ENCODE results near the gene HSPA1B.
A peak's percentile ranks its signal among the peaks of the same experiment; 100 is the strongest.
"Not testable (repeated sequence)": the region's sequence is repeated elsewhere in the genome, so short reads cannot be mapped to it uniquely, and the experiment has no call there.

HSPA1B gene

DNA sequence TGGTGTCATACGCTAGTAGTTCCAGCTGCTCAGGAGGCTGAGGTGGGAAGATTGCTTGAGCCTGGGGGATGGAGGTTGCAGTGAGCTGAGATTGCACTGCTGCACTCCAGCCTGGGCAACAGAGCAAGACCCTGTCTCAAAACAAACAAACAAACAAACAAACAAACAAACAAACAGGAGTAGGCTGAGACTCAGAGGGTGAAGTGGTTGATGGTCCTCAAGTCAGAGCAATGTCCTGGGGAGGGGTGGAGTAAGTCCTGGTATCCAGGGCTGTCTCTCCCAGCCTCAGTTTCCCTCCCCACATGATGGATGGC, 41.1 kb downstream of the HSPA1B start:
- not testable (repeated sequence) for H3K36me3 ChIP-seq (ENCODE audit: insufficient read depth, low read length); H3K9ac ChIP-seq (ENCODE audit: low read depth, low read length); H3K9me3 ChIP-seq (ENCODE audit: control insufficient read depth, insufficient read depth, low read length); H3K4me1 ChIP-seq (ENCODE audit: insufficient read depth, low read length)

DNA sequence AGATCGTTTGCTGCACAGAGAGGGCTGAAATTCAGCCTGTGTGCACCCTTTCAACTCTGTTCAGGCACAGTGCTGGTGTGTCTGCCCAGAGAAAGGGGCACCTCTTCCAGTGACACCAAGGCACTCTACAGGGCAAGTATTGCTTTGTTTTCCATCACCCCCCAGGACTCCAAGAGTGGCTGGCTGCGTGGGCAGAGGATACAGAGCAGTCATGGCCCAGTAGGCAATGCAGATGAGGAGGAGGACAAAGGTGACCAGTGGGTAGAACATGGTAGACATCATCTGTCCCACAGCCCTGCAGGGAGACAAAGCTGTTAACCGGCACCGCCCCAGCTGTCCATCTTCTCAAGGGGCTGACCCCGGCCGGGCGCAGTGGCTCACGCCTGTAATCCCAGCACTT, 41.8 kb downstream of the HSPA1B start:
- Histone ChIP-seq H3K36me3 (ENCODE audit: insufficient read depth, low read length) (no peaks in the 10 kb centered on the region), H3K4me1 (ENCODE audit: insufficient read depth, low read length) (peaks cover 10% of the 10 kb centered on the region; the same call in 1 of the 2 replicates), H3K9ac (ENCODE audit: low read depth, low read length) (no peak overlapping the region), H3K9me3 (ENCODE audit: control insufficient read depth, insufficient read depth, low read length) (no peaks in the 10 kb centered on the region)

DNA sequence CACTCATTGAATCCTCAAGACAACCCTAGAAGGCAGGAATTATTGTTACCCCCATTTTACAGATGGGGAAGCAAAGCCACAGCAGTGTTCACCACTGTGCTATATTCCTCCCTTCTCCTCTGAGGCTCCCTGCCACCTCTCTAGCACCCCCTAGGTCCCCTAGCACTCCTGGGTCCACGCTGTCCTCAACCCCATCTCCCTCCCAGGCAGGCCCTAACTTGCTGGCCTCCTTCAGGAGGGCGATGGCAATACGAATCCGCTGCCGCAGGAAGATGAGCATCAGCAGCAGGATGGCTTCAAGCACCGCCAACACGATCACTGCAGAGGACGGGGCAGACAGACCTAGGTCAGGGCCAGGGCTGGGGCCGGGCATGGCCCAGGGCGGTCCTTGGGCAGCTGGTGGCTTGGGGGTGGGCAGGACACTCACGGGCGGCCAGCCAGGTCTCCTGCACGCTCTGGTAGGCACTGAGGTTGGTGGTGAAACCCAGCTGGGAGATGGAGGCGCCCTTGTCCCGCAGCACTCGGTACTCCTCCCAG, 42.9 kb downstream of the HSPA1B start:
- H3K36me3 ChIP-seq (ENCODE audit: insufficient read depth, low read length) = no peaks in the 10 kb centered on the region
- H3K9ac ChIP-seq (ENCODE audit: low read depth, low read length) = no peak overlapping the region
- H3K4me1 ChIP-seq (ENCODE audit: insufficient read depth, low read length) = peaks cover 10% of the 10 kb centered on the region; the same call in 1 of the 2 replicates
- H3K9me3 ChIP-seq (ENCODE audit: control insufficient read depth, insufficient read depth, low read length) = no peaks in the 10 kb centered on the region

DNA sequence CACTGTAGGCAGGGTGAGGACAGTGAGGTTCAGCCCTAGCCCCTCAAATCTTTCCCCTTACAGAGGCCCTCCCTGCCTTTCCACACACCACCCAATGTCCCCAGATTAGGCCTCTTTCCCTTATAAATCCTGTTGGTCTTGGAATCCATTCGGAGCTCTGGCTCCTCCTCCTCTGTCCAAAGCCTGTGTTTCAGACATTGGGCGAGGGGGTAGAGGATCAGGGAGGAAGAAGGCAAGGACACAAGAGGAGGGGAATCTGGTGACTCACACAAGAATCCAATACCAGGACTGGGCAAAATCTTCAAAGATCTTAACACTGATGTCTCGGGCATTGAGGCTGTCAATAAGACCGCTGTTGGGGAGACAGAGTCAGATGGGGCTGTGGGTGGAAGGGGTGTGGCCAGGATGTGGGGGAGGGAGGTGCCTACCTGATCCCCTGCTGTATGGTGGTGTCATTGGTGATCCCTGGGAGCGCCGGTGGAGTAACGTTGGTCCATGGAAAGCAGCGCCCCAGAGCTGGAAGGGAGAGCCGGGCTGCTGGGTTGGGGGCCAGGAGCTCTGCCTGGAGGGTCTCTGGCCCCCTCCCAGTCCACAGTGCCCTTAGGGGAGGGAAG, 43.6 kb downstream of the HSPA1B start:
- no peak overlapping the region; the same call in 1 of the 2 replicates for H3K9ac ChIP-seq (ENCODE audit: low read depth, low read length)
- H3K4me1 ChIP-seq (ENCODE audit: insufficient read depth, low read length) = peaks cover 10% of the 10 kb centered on the region; the same call in 1 of the 2 replicates
- no peaks in the 10 kb centered on the region for H3K9me3 ChIP-seq (ENCODE audit: control insufficient read depth, insufficient read depth, low read length)
- no peaks in the 10 kb centered on the region for H3K36me3 ChIP-seq (ENCODE audit: insufficient read depth, low read length)

DNA sequence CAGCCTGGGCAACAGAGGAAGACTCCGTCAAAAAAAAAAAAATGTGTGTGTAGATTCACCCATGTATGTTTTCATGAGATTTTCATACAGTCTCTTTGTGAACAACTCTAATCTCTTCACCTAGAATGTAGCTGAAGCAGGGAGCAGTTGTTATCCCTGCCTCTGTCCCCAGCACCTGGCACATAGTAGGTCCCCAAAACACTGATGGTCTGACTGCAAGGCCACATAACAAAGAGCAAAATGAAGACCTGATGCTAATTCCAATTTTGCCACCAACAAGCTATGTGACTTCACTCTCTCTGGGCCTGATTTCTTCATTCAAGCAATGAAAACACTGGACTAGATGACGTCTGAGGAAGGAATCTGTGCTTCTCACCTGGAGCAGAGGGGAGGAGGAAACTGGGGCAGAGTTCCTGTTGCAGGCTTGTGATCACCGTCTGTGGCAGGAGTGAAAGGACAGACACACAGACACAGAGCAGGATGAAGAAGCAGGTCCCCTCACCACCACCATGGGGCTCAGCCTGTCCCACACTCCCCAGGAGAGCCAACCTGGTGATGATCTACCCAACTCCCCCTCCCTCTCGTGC, 46.6 kb downstream of the HSPA1B start:
- no peak overlapping the region for H3K9ac ChIP-seq (ENCODE audit: low read depth, low read length)
- H3K36me3 ChIP-seq (ENCODE audit: insufficient read depth, low read length) = no peaks in the 10 kb centered on the region
- H3K9me3 ChIP-seq (ENCODE audit: control insufficient read depth, insufficient read depth, low read length) = no peaks in the 10 kb centered on the region
- H3K4me1 ChIP-seq (ENCODE audit: insufficient read depth, low read length) = peaks cover 10% of the 10 kb centered on the region; the same call in 1 of the 2 replicates

DNA sequence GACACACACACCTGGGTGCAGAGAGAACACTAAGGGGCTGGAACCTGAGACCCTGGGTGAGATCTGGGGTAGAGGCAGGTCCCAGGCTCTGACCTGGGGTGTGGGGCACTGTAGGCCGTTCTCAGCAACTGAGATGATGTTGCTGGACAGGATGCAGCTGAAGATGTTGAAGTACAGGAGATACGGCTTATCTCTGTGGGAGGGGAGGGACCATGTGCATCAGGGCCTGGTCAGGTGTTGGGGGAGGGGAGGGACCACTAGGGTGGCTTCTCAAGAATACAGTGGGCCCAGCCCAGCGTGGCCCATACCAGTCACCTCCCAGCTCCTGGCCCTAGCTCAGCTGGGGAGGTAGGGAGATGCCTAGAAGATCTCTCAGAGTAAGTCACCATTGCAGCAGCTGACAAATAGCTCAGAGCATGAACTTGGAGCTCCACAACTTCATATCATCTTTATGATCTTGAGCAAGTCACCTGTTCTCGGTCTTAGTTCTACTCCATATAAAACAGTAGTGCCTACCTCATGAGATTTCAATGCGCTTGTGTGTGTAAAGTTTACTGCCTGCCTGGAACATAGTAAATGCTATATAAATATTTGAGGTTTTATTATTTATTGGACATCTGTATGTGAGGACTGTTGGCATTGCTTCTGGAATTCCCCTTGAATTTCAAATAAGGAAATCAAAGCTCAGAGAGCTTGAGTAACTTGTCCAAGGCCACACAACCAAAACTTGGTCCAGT, 47.5 kb downstream of the HSPA1B start:
- H3K4me1 ChIP-seq (ENCODE audit: insufficient read depth, low read length) = peaks cover 10% of the 10 kb centered on the region; the same call in 1 of the 2 replicates
- H3K36me3 ChIP-seq (ENCODE audit: insufficient read depth, low read length) = no peaks in the 10 kb centered on the region
- H3K9me3 ChIP-seq (ENCODE audit: control insufficient read depth, insufficient read depth, low read length) = no peaks in the 10 kb centered on the region
- H3K9ac ChIP-seq (ENCODE audit: low read depth, low read length) = no peak overlapping the region

DNA sequence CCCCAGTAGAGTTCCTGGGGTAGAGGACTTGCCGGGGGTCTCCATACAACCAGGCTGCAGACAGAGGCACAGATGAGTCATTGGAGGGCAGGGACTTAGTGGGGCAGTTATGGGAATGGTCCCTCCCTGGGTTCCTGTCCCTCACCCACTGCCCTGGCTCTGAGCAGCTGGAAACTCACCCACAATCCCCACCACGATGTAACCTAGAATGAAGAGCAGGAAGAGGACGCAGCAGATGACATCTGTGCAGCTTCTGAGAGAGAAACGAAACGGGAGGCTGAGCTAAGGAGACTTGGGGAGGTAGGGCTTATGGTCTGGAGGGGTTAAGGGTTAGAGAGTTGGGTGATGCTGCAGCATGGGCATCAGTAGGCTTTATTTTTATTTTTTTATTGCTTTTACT, 48.3 kb downstream of the HSPA1B start:
- H3K4me1 ChIP-seq (ENCODE audit: insufficient read depth, low read length) = peaks cover 8% of the 10 kb centered on the region; the same call in 1 of the 2 replicates
- H3K9me3 ChIP-seq (ENCODE audit: control insufficient read depth, insufficient read depth, low read length) = no peaks in the 10 kb centered on the region
- H3K9ac ChIP-seq (ENCODE audit: low read depth, low read length) = no peak overlapping the region
- H3K36me3 ChIP-seq (ENCODE audit: insufficient read depth, low read length) = no peaks in the 10 kb centered on the region

DNA sequence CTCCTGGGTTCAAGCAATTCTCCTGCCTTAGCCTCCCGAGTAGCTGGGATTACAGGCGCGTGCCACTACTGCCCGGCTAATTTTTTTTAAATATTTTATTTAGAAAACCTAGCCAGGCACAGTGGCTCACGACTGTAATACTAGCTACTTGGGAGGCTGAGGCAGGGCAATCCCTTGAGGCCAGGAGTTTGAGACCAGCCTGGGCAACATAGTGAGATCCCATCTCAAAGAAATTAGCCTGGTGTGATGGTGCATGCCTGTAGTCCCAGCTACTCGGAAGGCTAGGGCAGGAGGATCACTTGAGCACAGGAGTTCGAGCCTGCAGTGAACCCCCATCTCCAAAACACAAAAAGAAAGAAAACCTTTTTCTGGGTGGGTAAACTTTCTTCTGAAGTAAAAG, 48.8 kb downstream of the HSPA1B start:
- no peak overlapping the region for H3K9ac ChIP-seq (ENCODE audit: low read depth, low read length)
- H3K9me3 ChIP-seq (ENCODE audit: control insufficient read depth, insufficient read depth, low read length) = no peaks in the 10 kb centered on the region
- H3K36me3 ChIP-seq (ENCODE audit: insufficient read depth, low read length) = peaks cover 2% of the 10 kb centered on the region; the same call in 1 of the 2 replicates
- peaks cover 3% of the 10 kb centered on the region; the same call in 1 of the 2 replicates for H3K4me1 ChIP-seq (ENCODE audit: insufficient read depth, low read length)

DNA sequence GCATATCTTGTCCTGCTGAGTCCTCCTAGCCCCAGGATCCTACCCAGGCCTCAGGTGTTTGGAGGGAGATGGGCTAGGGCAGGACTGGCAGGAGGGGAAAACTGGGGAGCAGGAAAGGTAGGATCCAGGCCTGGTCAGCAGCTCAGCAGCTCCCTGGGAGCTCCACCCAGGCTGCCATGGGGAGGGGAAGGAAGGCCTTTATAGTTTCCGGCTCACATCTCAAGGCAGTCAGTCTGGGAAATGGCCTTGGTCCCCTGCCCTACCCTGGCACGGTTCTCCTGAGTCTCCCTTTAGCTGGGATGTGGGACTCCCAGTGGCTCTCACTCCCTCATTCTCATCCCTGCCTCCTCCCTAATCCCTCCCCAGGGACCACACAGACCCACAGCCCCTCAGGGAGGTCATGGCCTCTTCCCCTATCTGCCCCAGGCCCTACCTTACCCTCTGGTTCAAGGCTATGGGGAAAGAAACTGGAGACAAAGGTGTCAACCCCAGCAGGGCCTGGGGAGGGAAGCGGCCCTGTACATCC, 49.6 kb downstream of the HSPA1B start:
- peaks cover 5% of the 10 kb centered on the region; the same call in 1 of the 2 replicates for H3K36me3 ChIP-seq (ENCODE audit: insufficient read depth, low read length)
- no peaks in the 10 kb centered on the region for H3K9me3 ChIP-seq (ENCODE audit: control insufficient read depth, insufficient read depth, low read length)
- H3K9ac ChIP-seq (ENCODE audit: low read depth, low read length) = no peak overlapping the region
- no peaks in the 10 kb centered on the region; the same call in 1 of the 2 replicates for H3K4me1 ChIP-seq (ENCODE audit: insufficient read depth, low read length)

DNA sequence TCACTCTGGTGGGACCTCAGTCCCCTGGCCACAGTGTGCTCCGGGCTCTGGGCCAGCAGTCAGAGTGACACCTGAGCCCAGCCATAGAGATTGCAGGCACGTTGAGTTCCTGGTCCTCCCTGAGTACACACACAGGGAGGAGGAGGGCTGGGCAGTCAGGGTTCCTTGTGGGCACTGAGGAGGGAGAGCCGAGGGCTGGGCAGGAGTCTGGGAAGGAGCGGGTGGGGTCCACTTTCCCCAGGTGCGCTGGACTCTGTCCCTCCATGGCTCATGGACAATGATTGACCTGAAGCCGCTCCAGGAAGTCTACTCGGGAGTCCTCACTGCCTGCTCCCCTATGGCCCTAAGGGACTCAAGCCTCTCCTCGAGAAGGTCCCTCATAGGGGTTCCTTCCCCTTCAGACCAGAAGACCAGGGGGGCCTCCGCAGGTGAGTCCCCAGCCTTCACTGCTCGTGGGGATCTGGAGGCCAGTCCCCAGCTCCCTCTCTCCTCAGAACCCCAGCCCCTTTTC, 50.2 kb downstream of the HSPA1B start:
- no peaks in the 10 kb centered on the region for H3K9me3 ChIP-seq (ENCODE audit: control insufficient read depth, insufficient read depth, low read length)
- no peaks in the 10 kb centered on the region; the same call in 1 of the 2 replicates for H3K4me1 ChIP-seq (ENCODE audit: insufficient read depth, low read length)
- peaks cover 5% of the 10 kb centered on the region; the same call in 1 of the 2 replicates for H3K36me3 ChIP-seq (ENCODE audit: insufficient read depth, low read length)
- H3K9ac ChIP-seq (ENCODE audit: low read depth, low read length) = no peak overlapping the region

DNA sequence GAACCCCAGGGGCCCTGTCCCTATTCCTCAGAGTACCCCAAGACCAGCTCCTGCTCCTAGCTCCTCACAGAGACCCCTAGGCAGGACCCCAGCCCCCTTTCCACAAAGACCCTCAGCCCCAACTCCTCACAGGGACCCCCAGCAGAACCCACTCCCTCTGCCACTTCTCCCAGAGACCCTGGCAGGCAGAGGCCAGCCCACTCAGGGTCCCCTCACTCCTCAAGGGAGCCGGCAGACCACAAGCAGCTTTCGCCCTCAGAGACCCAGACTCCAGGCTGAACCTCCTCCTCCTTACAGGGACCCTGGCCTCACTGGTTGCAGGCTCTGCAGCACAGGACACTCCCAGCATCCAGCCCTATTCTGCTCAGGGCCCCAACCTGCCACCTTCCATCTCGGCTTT, 50.7 kb downstream of the HSPA1B start:
- H3K9ac ChIP-seq (ENCODE audit: low read depth, low read length) = no peak overlapping the region; the same call in 1 of the 2 replicates
- H3K9me3 ChIP-seq (ENCODE audit: control insufficient read depth, insufficient read depth, low read length) = no peaks in the 10 kb centered on the region
- peaks cover 5% of the 10 kb centered on the region for H3K36me3 ChIP-seq (ENCODE audit: insufficient read depth, low read length)
- H3K4me1 ChIP-seq (ENCODE audit: insufficient read depth, low read length) = no peaks in the 10 kb centered on the region; the same call in 1 of the 2 replicates

DNA sequence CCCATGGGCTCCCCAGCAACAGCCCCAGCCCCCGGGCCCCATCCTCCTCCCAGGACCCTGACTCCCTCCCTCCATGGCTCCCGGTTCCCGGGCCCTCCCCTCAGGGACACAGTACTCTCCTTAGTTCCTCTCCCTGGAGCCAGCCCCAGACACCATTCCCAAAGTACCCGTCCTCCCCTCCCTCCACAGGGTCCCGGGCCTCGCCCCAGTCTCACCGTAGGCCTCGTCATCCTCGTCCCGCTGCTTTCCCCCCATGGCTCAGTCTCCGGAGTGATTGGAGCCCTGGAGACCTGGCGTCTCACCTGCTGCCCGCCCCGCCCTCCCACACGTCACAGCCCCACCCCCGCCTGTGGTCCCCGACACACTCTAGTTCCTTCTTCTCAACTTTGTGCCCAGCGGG, 51.2 kb downstream of the HSPA1B start, which contains the start of gene SLC44A4:
Gene SLC44A4 (minus strand): TSS at position 272 of the 400 bp plus-strand sequence. CDS start 17 bp downstream, at position 255.
- no peaks in the 10 kb centered on the region for H3K9me3 ChIP-seq (ENCODE audit: control insufficient read depth, insufficient read depth, low read length)
- peaks cover 5% of the 10 kb centered on the region for H3K36me3 ChIP-seq (ENCODE audit: insufficient read depth, low read length)
- no peaks in the 10 kb centered on the region; the same call in 1 of the 2 replicates for H3K4me1 ChIP-seq (ENCODE audit: insufficient read depth, low read length)
- peak within 1 kb of the TSS; percentile 35; the same call in 1 of the 2 replicates for H3K9ac ChIP-seq (ENCODE audit: low read depth, low read length)

DNA sequence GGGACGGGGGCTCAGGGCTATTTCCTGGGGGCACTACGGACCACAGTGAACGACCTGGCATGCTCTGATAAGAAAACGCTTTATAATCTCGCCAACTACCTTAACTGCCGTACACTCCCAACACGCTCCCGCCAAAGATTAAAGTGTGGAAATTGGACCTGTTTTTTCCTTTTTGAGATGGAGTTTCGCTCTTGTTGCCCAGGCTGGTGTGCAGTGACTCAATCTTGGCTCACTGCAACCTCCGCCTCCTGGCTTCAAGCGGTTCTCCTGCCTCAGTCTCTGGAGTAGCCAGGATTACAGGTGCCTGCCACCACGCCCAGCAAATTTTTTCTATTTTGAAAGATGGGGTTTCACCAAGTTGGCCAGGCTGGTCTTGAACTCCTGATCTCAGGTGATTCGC, 51.6 kb downstream of the HSPA1B start:
- no peaks in the 10 kb centered on the region for H3K9me3 ChIP-seq (ENCODE audit: control insufficient read depth, insufficient read depth, low read length)
- H3K4me1 ChIP-seq (ENCODE audit: insufficient read depth, low read length) = no peaks in the 10 kb centered on the region; the same call in 1 of the 2 replicates
- H3K9ac ChIP-seq (ENCODE audit: low read depth, low read length) = no peak overlapping the region
- peaks cover 5% of the 10 kb centered on the region for H3K36me3 ChIP-seq (ENCODE audit: insufficient read depth, low read length)

All from ES-I3 (cell line).